Keratinocyte (primary cell): ENCODE results near the gene APEH. TPM values are rescaled to one million over a fixed set of nuclear protein-coding genes. Genes with fewer than 3 reads are reported as not detected.
"Not testable (repeated sequence)": the region's sequence is repeated elsewhere in the genome, so short reads cannot be mapped to it uniquely, and the experiment has no call there.

Experiments
- DNase-seq: peaks from one replicate; pipeline ENCODE4 v3.0.0-alpha.2; 2011; ENCODE audit warnings: low read depth, missing footprints, low spot score
- FAIRE-seq: peaks from 2 replicates; lab custom pipeline; 2011; peaks lifted over from hg19 to GRCh38; lab: Jason Lieb, UNC
- H2AFZ ChIP-seq: 2 replicates; pipeline ENCODE4 v1.6.0; 2012; ENCODE audit warnings: low read length, control low read depth, inconsistent platforms; ENCODE audit not compliant: control insufficient read depth
- H3K27ac ChIP-seq: 2 replicates; pipeline ENCODE4 v1.5.1; 2011; ENCODE audit warnings: low read length; ENCODE audit not compliant: control insufficient read depth, insufficient read depth
- H3K27me3 ChIP-seq: 3 replicates; pipeline ENCODE4 v1.6.0; 2011; ENCODE audit warnings: low read length; ENCODE audit not compliant: control insufficient read depth, insufficient read depth; ENCODE audit errors: extremely low read depth
- H3K36me3 ChIP-seq, 2 experiments: 2 replicates in 1 of 2; 3 replicates in 1 of 2; pipeline ENCODE4 v1.5.1; 2011; ENCODE audit warnings: low read length in 2 of 2, mild to moderate bottlenecking in 1 of 2; ENCODE audit not compliant: control insufficient read depth in 2 of 2, insufficient read depth in 2 of 2; ENCODE audit errors: extremely low read depth in 1 of 2
- H3K4me1 ChIP-seq: 3 replicates; pipeline ENCODE4 v1.5.1; 2011; ENCODE audit warnings: low read length; ENCODE audit not compliant: control insufficient read depth, insufficient read depth; ENCODE audit errors: extremely low read depth
- H3K4me2 ChIP-seq: 3 replicates; pipeline ENCODE4 v1.6.0; 2011; ENCODE audit warnings: low read depth, low read length; ENCODE audit not compliant: control insufficient read depth, insufficient read depth; ENCODE audit errors: extremely low read depth
- H3K4me3 ChIP-seq, 3 experiments: fragments of 200-600 bp in 1 of 3; sonication (generic) in 1 of 3; 2 replicates in 2 of 3; 3 replicates in 1 of 3; pipeline ENCODE4 v1.5.1; 2011 to 2016; ENCODE audit warnings: low read length in 3 of 3, mild to moderate bottlenecking in 3 of 3, control low read depth in 2 of 3, inconsistent platforms in 1 of 3, low read depth in 1 of 3, mixed read lengths in 1 of 3, mixed run types in 1 of 3, moderate library complexity in 1 of 3; ENCODE audit not compliant: control insufficient read depth in 2 of 3, insufficient read depth in 2 of 3; ENCODE audit errors: extremely low read depth in 1 of 3
- H3K79me2 ChIP-seq: 2 replicates; pipeline ENCODE4 v1.6.0; 2012; ENCODE audit warnings: low read length; ENCODE audit not compliant: control insufficient read depth, insufficient read depth
- H3K9ac ChIP-seq: 3 replicates; pipeline ENCODE4 v1.6.0; 2011; ENCODE audit warnings: low read length; ENCODE audit not compliant: control insufficient read depth, insufficient read depth; ENCODE audit errors: extremely low read depth
- H3K9me1 ChIP-seq: 3 replicates; pipeline ENCODE4 v1.6.0; 2011; ENCODE audit warnings: low read length; ENCODE audit not compliant: control insufficient read depth, insufficient read depth; ENCODE audit errors: extremely low read depth
- H3K9me3 ChIP-seq: 2 replicates; pipeline ENCODE4 v1.5.1; 2012; ENCODE audit warnings: low read depth, low read length; ENCODE audit not compliant: control insufficient read depth
- H4K20me1 ChIP-seq: 3 replicates; pipeline ENCODE4 v1.6.0; 2011; ENCODE audit warnings: low read length; ENCODE audit not compliant: control insufficient read depth, insufficient read depth; ENCODE audit errors: extremely low read depth
- dilution Hi-C: fragments of 300-500 bp; cut with MboI; formaldehyde crosslinking; loops from one replicate; pipeline ENCODE4 v1.7.0; 2020; ENCODE audit warnings: low sequenced_read_pairs; ENCODE audit not compliant: extremely low pct_ligation_motif_present
- polyA plus RNA-seq, 5 experiments: library from polyadenylated mRNA; depleted of rRNA in 3 of 5; stranded (reverse) in 3 of 5; stranded (forward) in 1 of 5; unstranded in 1 of 5; fragments of >200 nt; gene quantifications; 1 replicate in 1 of 5; 2 replicates in 3 of 5; 3 replicates in 1 of 5; pipeline versions ENCODE4 v1.2.1 to v1.2.3, GENCODE V29; 2011 to 2012; ENCODE audit warnings: missing spikeins in 2 of 5, low read depth in 1 of 5, low replicate concordance in 1 of 5

Gene APEH
- polyA plus RNA-seq, 1 donor (not counting 4 experiments of a cell fraction or from before 2014, with no cell fraction given): 106 TPM

DNA sequence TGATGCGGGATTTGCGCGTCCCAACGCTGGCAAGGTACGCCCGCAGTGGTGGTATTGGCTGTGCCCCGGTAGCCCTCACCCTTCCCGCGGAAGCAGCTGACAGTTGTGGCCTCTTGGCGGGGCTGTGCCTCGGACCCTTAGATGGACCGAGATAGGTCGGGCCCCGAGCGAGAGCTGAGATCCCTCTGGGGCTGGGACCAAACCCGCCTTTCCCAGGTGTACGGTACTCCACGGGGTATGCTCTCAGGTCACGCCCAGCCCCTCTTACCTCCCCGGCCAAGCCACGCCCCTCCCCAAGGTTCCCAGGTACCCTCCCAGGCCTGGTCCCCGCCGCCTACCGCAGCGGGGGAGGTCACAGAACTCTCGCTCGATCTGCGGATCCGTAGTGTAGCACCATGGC lies 12.2 kb downstream of the APEH start:
- H3K9me1 ChIP-seq, H4K20me1 ChIP-seq, H3K4me1 ChIP-seq, FAIRE-seq, dilution Hi-C loops, H3K9me3 ChIP-seq, H3K27ac ChIP-seq, DNase-seq, H3K27me3 ChIP-seq: not testable (repeated sequence)
- Histone ChIP-seq H3K4me2 (peak overlapping the region; percentile 56), H3K79me2 (peaks cover 17% of the 10 kb centered on the region), H3K36me3 (peaks cover 19 to 24% of the 10 kb centered on the region in 2 experiments), H3K4me3 (peak overlapping the region; percentile 18 to 51 (median 19)), H2AFZ (peak overlapping the region; percentile 9), H3K9ac (peak overlapping the region; percentile 9)

- H3K27me3 ChIP-seq, H3K9me1 ChIP-seq, H3K9me3 ChIP-seq, H3K4me1 ChIP-seq, FAIRE-seq, H4K20me1 ChIP-seq, DNase-seq, H3K27ac ChIP-seq, dilution Hi-C loops: not testable (repeated sequence)
- H3K9ac ChIP-seq: peak overlapping the region; percentile 22
- peaks cover 13 to 19% of the 10 kb centered on the region in 2 experiments for H3K36me3 ChIP-seq
- H3K79me2 ChIP-seq: peaks cover 19% of the 10 kb centered on the region
- peak overlapping the region; percentile 40 for H2AFZ ChIP-seq
- peak overlapping the region; percentile 56 for H3K4me2 ChIP-seq
- H3K4me3 ChIP-seq: peak overlapping the region; percentile 18 to 51 (median 19)
Observed at GRCh38 chr3:49686769-49687423, 12.7 kb downstream of the APEH start.

GRCh38 chr3:49687424-49687795 lies 13.3 kb downstream of the APEH start:
- Histone ChIP-seq H3K79me2 (peaks cover 19% of the 10 kb centered on the region), H3K36me3 (peaks cover 9 to 13% of the 10 kb centered on the region in 2 experiments)
- H2AFZ ChIP-seq, H3K9ac ChIP-seq, H3K4me3 ChIP-seq, H3K9me1 ChIP-seq, FAIRE-seq, H3K4me1 ChIP-seq, dilution Hi-C loops, H3K27me3 ChIP-seq, H3K4me2 ChIP-seq, H4K20me1 ChIP-seq, H3K9me3 ChIP-seq, H3K27ac ChIP-seq, DNase-seq: not testable (repeated sequence)

DNA sequence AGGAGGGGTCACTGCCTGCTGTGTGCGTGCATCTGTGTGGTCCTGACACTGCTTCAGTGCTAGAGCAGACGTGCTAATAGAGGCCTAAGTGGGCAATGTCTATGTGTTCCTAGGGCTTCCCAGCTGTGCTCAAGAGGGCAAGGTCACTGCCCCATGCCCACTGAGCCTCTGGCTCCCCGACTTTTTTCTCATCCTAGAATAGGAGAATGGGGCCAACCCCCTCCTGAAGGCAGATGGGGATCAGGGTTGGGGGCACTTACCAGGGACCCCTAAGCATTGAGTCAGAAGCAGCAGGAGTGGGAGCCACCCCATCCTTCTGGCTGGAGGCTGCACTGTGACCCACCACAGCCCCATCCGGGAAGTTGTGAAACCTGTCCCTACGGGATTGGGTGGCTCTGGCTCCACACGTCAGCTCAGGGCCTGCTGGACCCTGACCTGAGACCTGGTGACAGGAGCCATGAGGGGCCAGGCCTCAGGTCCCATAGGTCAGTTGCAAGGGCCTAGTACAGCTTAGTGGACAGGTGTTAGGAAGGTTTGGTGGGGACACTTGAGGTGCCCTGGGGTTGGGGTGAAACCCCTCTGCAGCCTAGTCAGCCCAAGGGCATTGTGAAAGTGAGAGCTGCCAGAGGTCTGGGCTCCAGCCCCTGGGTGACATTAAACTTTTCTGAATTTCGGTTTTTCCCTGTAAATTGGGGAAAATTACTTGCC lies 14.3 kb downstream of the APEH start:
- H3K9me1 ChIP-seq, H3K36me3 ChIP-seq, H3K4me1 ChIP-seq, H3K27me3 ChIP-seq, DNase-seq, H2AFZ ChIP-seq, dilution Hi-C loops, H4K20me1 ChIP-seq, FAIRE-seq, H3K9me3 ChIP-seq: not testable (repeated sequence)
- Histone ChIP-seq H3K4me2 (peak overlapping the region; percentile 94), H3K4me3 (peak overlapping the region; percentile 83 to 92 (median 86)), H3K27ac (peak overlapping the region; percentile 54), H3K9ac (peak overlapping the region; percentile 84), H3K79me2 (peaks cover 19% of the 10 kb centered on the region)
